ENCODE measurements around the gene PNPLA7. TPM values are rescaled to one million over a fixed set of nuclear protein-coding genes. Genes with fewer than 3 reads are reported as not detected.

The PNPLA7 gene
- total and polyA plus RNA-seq, 8 donors, result 3.5 to 51.3 (median 16.6) TPM

- Histone ChIP-seq H3K9me3 (no peaks in the 10 kb centered on the region), H3K27ac (peak overlapping the region; percentile 75 to 87 (median 81)), H3K4me1 (peaks cover 27 to 55% (median 51%) of the 10 kb centered on the region in 4 donors), H3K4me3 (no peak overlapping the region), H3K36me3 (peaks cover 6 to 8% (median 7%) of the 10 kb centered on the region in 4 donors), H3K27me3 (no peaks in the 10 kb centered on the region)
- WGBS, 5 donors, result 23 to 55% (median 36%) methylated on average over 7 of the region's 7 CpGs
- peak; percentile 75 to 92 for DNase-seq
- intact Hi-C loops (cut with DNase I; ENCODE audit: low total_unique reads), result no loop called here
- no peak for TF ChIP-seq POLR2A (IDR thresholded peaks at IDR 0.05)
- peak in 2 of 3 donors; percentile 20 to 64 for TF ChIP-seq POLR2AphosphoS5 (IDR thresholded peaks at IDR 0.05)
These were observed 42.6 kb upstream of the PNPLA7 start for GRCh38 chr9:137592767-137593166.

GRCh38 chr9:137590469-137591383 lies 40.5 kb upstream of the PNPLA7 start, which contains the start of gene ZMYND19:
Gene ZMYND19 (minus strand): TSS chr9:137590512. CDS start chr9:137590263, 249 bp downstream.
- TF ChIP-seq POLR2A (IDR thresholded peaks at IDR 0.05) (no peak), POLR2AphosphoS5 (IDR thresholded peaks at IDR 0.05) (peak; percentile 7 to 67 (median 54)), EP300 (IDR thresholded peaks at IDR 0.05) (no peak), CTCF (IDR thresholded peaks at IDR 0.05) (no peak)
- H3K4me3 ChIP-seq, result peak within 1 kb of the TSS; percentile 63 to 92 (median 72)
- H3K9me3 ChIP-seq, result no peaks in the 10 kb centered on the region
- no peaks in the 10 kb centered on the region for H3K27me3 ChIP-seq
- peaks cover 21 to 29% (median 28%) of the 10 kb centered on the region in 4 donors for H3K36me3 ChIP-seq
- DNase-seq, result peak; percentile 92 to 97
- H3K27ac ChIP-seq, result peak within 1 kb of the TSS; percentile 78 to 90 (median 84)
- WGBS, 5 donors, result 0 to 2% (median 1%) methylated on average over 25 to 113 of the region's 113 CpGs
- intact Hi-C loops (cut with DNase I; ENCODE audit: low total_unique reads), result no loop called here
- peaks cover 27 to 57% (median 51%) of the 10 kb centered on the region in 4 donors for H3K4me1 ChIP-seq

GRCh38 chr9:137590123-137590468 lies 39.9 kb upstream of the PNPLA7 start:
- TF ChIP-seq CTCF (IDR thresholded peaks at IDR 0.05), result no peak
- no peak for TF ChIP-seq POLR2AphosphoS5 (IDR thresholded peaks at IDR 0.05)
- TF ChIP-seq EP300 (IDR thresholded peaks at IDR 0.05), result no peak
- TF ChIP-seq POLR2A (IDR thresholded peaks at IDR 0.05), result no peak
- 0 to 7% (median 1%) methylated on average over 2 to 61 of the region's 61 CpGs for WGBS, 5 donors
- intact Hi-C loops (cut with DNase I; ENCODE audit: low total_unique reads), result no loop called here
- peak overlapping the region; percentile 61 to 74 (median 66) for H3K4me3 ChIP-seq
- DNase-seq, result no peak
- peaks cover 27 to 57% (median 51%) of the 10 kb centered on the region in 4 donors for H3K4me1 ChIP-seq
- peaks cover 24 to 34% (median 33%) of the 10 kb centered on the region in 4 donors for H3K36me3 ChIP-seq
- peak overlapping the region in 3 of 5 donors; percentile 59 to 78 (median 76) for H3K27ac ChIP-seq
- H3K27me3 ChIP-seq, result no peaks in the 10 kb centered on the region
- H3K9me3 ChIP-seq, result no peaks in the 10 kb centered on the region

GRCh38 chr9:137589441-137590122 lies 39.4 kb upstream of the PNPLA7 start:
- H3K4me1 ChIP-seq, result peaks cover 27 to 57% (median 51%) of the 10 kb centered on the region in 4 donors
- peak in 1 of 2 donors; percentile 50 for DNase-seq
- no peaks in the 10 kb centered on the region for H3K27me3 ChIP-seq
- H3K36me3 ChIP-seq, result peaks cover 27 to 39% (median 37%) of the 10 kb centered on the region in 4 donors
- peak overlapping the region; percentile 15 to 78 (median 38) for H3K27ac ChIP-seq
- H3K9me3 ChIP-seq, result no peaks in the 10 kb centered on the region
- intact Hi-C loops (cut with DNase I; ENCODE audit: low total_unique reads), result no loop called here
- WGBS, 5 donors, result 2 to 25% (median 4%) methylated on average over 15 to 58 of the region's 58 CpGs
- TF ChIP-seq POLR2AphosphoS5 (IDR thresholded peaks at IDR 0.05), result no peak
- peak overlapping the region; percentile 61 to 74 (median 66) for H3K4me3 ChIP-seq

GRCh38 chr9:137588891-137589290 lies 38.7 kb upstream of the PNPLA7 start:
- TF ChIP-seq POLR2A (IDR thresholded peaks at IDR 0.05), result no peak
- TF ChIP-seq EP300 (IDR thresholded peaks at IDR 0.05), result no peak
- no peak for TF ChIP-seq POLR2AphosphoS5 (IDR thresholded peaks at IDR 0.05)
- TF ChIP-seq CTCF (IDR thresholded peaks at IDR 0.05), result no peak
- peak overlapping the region in 3 of 4 donors; percentile 64 to 74 (median 69) for H3K4me3 ChIP-seq
- peaks cover 27 to 52% (median 48%) of the 10 kb centered on the region in 4 donors for H3K4me1 ChIP-seq
- peaks cover 28 to 46% (median 44%) of the 10 kb centered on the region in 4 donors for H3K36me3 ChIP-seq
- H3K27ac ChIP-seq, result peak overlapping the region in 1 of 5 donors; percentile 78
- H3K27me3 ChIP-seq, result no peaks in the 10 kb centered on the region
- intact Hi-C loops (cut with DNase I; ENCODE audit: low total_unique reads), result no loop called here
- WGBS, 5 donors, result 69 to 84% (median 75%) methylated on average over 6 of the region's 6 CpGs
- no peaks in the 10 kb centered on the region for H3K9me3 ChIP-seq
- no peak for DNase-seq

All from stomach (tissue), 9 donors.